IMR-90 (cell line): ENCODE results near the gene RRM1. TPM values are rescaled to one million over a fixed set of nuclear protein-coding genes. Genes with fewer than 3 reads are reported as not detected.

ENCODE experiments used
- ATAC-seq: fragments of 200-7000 bp; cut with Tn5 transposase; 2 replicates; pipeline ENCODE4 v1.9.1; 2020; ENCODE audit warnings: low read depth, mild to moderate bottlenecking, moderate library complexity
- BruUV-seq: library from RNA; stranded (reverse); fragments of 400-500 nt; replicated peaks from 2 replicates; lab custom pipeline; 2021; lab: Mats Ljungman, UMichigan
- CTCF ChIA-PET: fragments of 300-600 bp; formaldehyde crosslinking; extraction: SDS; loops from one replicate; lab custom pipeline; 2021; ENCODE audit warnings: antibody characterized with exemption; lab: Yijun Ruan, JAX
- POLR2A ChIA-PET: fragments of 300-600 bp; sonication (Branson Sonifier 250); formaldehyde crosslinking; loops from one replicate; lab custom pipeline; 2022; ENCODE audit warnings: antibody characterized with exemption; ENCODE audit not compliant: unreplicated experiment; lab: Charles Lee
- DNase-seq: peaks from one replicate; pipeline ENCODE4 v3.0.0; 2013
- H2AFZ ChIP-seq: replicated peaks from 2 replicates; pipeline ENCODE3; 2013; ENCODE audit warnings: low read length, mild to moderate bottlenecking; ENCODE audit not compliant: poor library complexity
- H2AK5ac ChIP-seq: 2 replicates; pipeline ENCODE4 v1.6.1; 2013; ENCODE audit warnings: low read depth, low read length, inconsistent platforms
- H2AK9ac ChIP-seq: replicated peaks from 2 replicates; pipeline ENCODE3; 2013; ENCODE audit warnings: mild to moderate bottlenecking, low read depth, low read length, moderate library complexity; ENCODE audit not compliant: poor library complexity
- H2BK120ac ChIP-seq: 2 replicates; pipeline ENCODE4 v1.6.1; 2013; ENCODE audit warnings: low read depth, low read length, inconsistent platforms
- H2BK15ac ChIP-seq: 3 replicates; pipeline ENCODE4 v1.6.1; 2013; ENCODE audit warnings: low read depth, low read length, inconsistent platforms
- H2BK20ac ChIP-seq: 2 replicates; pipeline ENCODE4 v1.6.1; 2013; ENCODE audit warnings: low read depth, mild to moderate bottlenecking, inconsistent platforms, low read length, moderate library complexity
- H2BK5ac ChIP-seq: 2 replicates; pipeline ENCODE4 v1.6.1; 2013; ENCODE audit warnings: mild to moderate bottlenecking, low read depth, low read length, inconsistent platforms; ENCODE audit not compliant: poor library complexity, severe bottlenecking
- H3K14ac ChIP-seq: replicated peaks from 2 replicates; pipeline ENCODE4 v1.6.1; 2013; ENCODE audit warnings: low read depth, low read length, inconsistent platforms
- H3K18ac ChIP-seq: 2 replicates; pipeline ENCODE4 v1.6.1; 2013; ENCODE audit warnings: low read depth, low read length, control low read depth
- H3K23ac ChIP-seq: 2 replicates; pipeline ENCODE4 v1.6.1; 2013; ENCODE audit warnings: low read depth, low read length, inconsistent platforms
- H3K27ac ChIP-seq: 2 replicates; pipeline ENCODE4 v1.5.1; 2013; ENCODE audit warnings: mild to moderate bottlenecking, control low read depth, low read length; ENCODE audit not compliant: insufficient read depth
- H3K27me3 ChIP-seq: 2 replicates; pipeline ENCODE4 v1.6.1; 2013; ENCODE audit warnings: low read length; ENCODE audit not compliant: control insufficient read depth, insufficient read depth
- H3K36me3 ChIP-seq: 2 replicates; pipeline ENCODE4 v1.6.1; 2013; ENCODE audit warnings: low read length, mixed read lengths; ENCODE audit not compliant: control insufficient read depth, insufficient read depth
- H3K4ac ChIP-seq: 2 replicates; pipeline ENCODE4 v1.6.1; 2013; ENCODE audit warnings: low read depth, low read length, inconsistent platforms
- H3K4me1 ChIP-seq: 2 replicates; pipeline ENCODE4 v1.6.1; 2013; ENCODE audit warnings: low read length, mixed read lengths; ENCODE audit not compliant: control insufficient read depth, insufficient read depth
- H3K4me2 ChIP-seq: 2 replicates; pipeline ENCODE4 v1.6.1; 2013; ENCODE audit warnings: low read depth, mild to moderate bottlenecking, control low read depth, low read length, moderate library complexity
- H3K4me3 ChIP-seq: 2 replicates; pipeline ENCODE4 v1.5.1; 2013; ENCODE audit warnings: low read depth, mild to moderate bottlenecking, control low read depth, low read length, moderate library complexity; ENCODE audit not compliant: insufficient read depth
- H3K56ac ChIP-seq: 2 replicates; pipeline ENCODE4 v1.6.1; 2013; ENCODE audit warnings: low read length, inconsistent platforms; ENCODE audit not compliant: insufficient read depth; ENCODE audit errors: extremely low read depth
- H3K79me1 ChIP-seq, 2 experiments: 2 replicates each; pipeline ENCODE4 v1.6.1; 2013; ENCODE audit warnings: low read length in 2 of 2, inconsistent platforms in 1 of 2, low read depth in 1 of 2
- H3K9ac ChIP-seq: 2 replicates; pipeline ENCODE4 v1.6.1; 2013; ENCODE audit warnings: low read depth, low read length, control low read depth
- H3K9me1 ChIP-seq: 2 replicates; pipeline ENCODE4 v1.6.1; 2013; ENCODE audit warnings: low read length, inconsistent platforms; ENCODE audit not compliant: insufficient read depth
- H3K9me3 ChIP-seq: 2 replicates; pipeline ENCODE4 v1.6.1; 2013; ENCODE audit warnings: low read length; ENCODE audit not compliant: control insufficient read depth, insufficient read depth
- H4K20me1 ChIP-seq: 2 replicates; pipeline ENCODE4 v1.6.1; 2013; ENCODE audit warnings: low read length, inconsistent platforms; ENCODE audit not compliant: insufficient read depth
- H4K5ac ChIP-seq: 2 replicates; pipeline ENCODE4 v1.6.1; 2013; ENCODE audit warnings: mild to moderate bottlenecking, low read depth, low read length, control low read depth
- H4K8ac ChIP-seq, 2 experiments: 2 replicates each; pipeline ENCODE4 v1.6.1; 2013; ENCODE audit warnings: low read depth in 2 of 2, low read length in 2 of 2, control low read depth in 1 of 2, inconsistent platforms in 1 of 2
- H4K91ac ChIP-seq: 2 replicates; pipeline ENCODE4 v1.6.1; 2013; ENCODE audit warnings: low read depth, low read length, inconsistent platforms; ENCODE audit not compliant: insufficient read depth
- CEBPB ChIP-seq: IDR thresholded peaks from 2 replicates; pipeline ENCODE4 v1.6.1; 2012; ENCODE audit warnings: low read depth, low read length, improper control_type of control experiment
- POLR2A ChIP-seq: IDR thresholded peaks from 2 replicates; pipeline ENCODE4 v1.6.1; 2012; ENCODE audit warnings: mild to moderate bottlenecking, low read depth, low read length
- WGBS, 2 experiments: methylation state at CpG; one replicate each; pipeline versions ENCODE4 v1.1.5 to v1.1.7; 2013; ENCODE audit warnings: missing lambda C conversion rate in 2 of 2; ENCODE audit not compliant: insufficient read length in 1 of 2; ENCODE audit errors: extremely low coverage in 2 of 2; 5-methylcytosine and 5-hydroxymethylcytosine counted together
- dilution Hi-C: fragments of 300-500 bp; cut with HindIII; formaldehyde crosslinking; loops from one replicate; pipeline ENCODE4 v1.14.3; 2018; ENCODE audit warnings: low sequenced_read_pairs; ENCODE audit not compliant: unreplicated experiment
- in situ Hi-C: fragments of 300-500 bp; cut with MboI; formaldehyde crosslinking; loops from 3 replicates; pipeline ENCODE4 v1.14.3; 2019; ENCODE audit warnings: low sequenced_read_pairs, inconsistent platforms, mixed read lengths
- intact Hi-C: fragments of 100-400 bp; cut with micrococcal nuclease; formaldehyde crosslinking; loops from 2 replicates; pipeline ENCODE4 v1.10.0; 2022
- polyA plus RNA-seq, 3 experiments: library from polyadenylated mRNA; depleted of rRNA; stranded (reverse); fragments of >200 nt; gene quantifications; 2 replicates each; pipeline ENCODE4 v1.2.3, GENCODE V29; 2012; ENCODE audit warnings: low replicate concordance in 1 of 3
- total RNA-seq: library from RNA; depleted of rRNA; stranded (reverse); fragments of >200 nt; gene quantifications from 2 replicates; pipeline ENCODE4 v1.2.3, GENCODE V29; 2012

RRM1 gene
- total and polyA plus RNA-seq, 2 of the 4 experiments (the other 2 are of a cell fraction): 55.1 to 183 TPM

- H4K20me1 ChIP-seq: 0 out of 2 replicates have a peak, but pooled peaks cover under 1% of the 10 kb centered on the region
- intact Hi-C loops (no loop called here), dilution Hi-C loops (no loop called here), in situ Hi-C loops (no loop called here)
- peak; percentile 11 for DNase-seq
- H2AFZ ChIP-seq: no peak overlapping the region
- no peak overlapping the region for H3K23ac ChIP-seq
- H2BK20ac ChIP-seq: no peak overlapping the region
- H2BK15ac ChIP-seq: no peak overlapping the region
- WGBS, 2 experiments: no CpG with 5 or more reads among the region's 4 CpGs
- no peak overlapping the region for H3K27ac ChIP-seq
- POLR2A ChIA-PET: interaction anchor here (0.5 kb wide), 1 partner anchor 198 kb away, joined by 3 read pairs; no protein-coding TSS in a partner anchor
- no peak overlapping the region for H2BK120ac ChIP-seq
- H3K36me3 ChIP-seq: no peaks in the 10 kb centered on the region
- no peak overlapping the region for H3K4me3 ChIP-seq
- H3K4ac ChIP-seq: no peak overlapping the region
- no peaks in the 10 kb centered on the region for H3K9me3 ChIP-seq
- no peak for ATAC-seq
- H3K4me2 ChIP-seq: no peak overlapping the region
- no peak overlapping the region for H3K14ac ChIP-seq
- H4K8ac ChIP-seq: no peak overlapping the region
- no peak overlapping the region for H2BK5ac ChIP-seq
- no peak overlapping the region for H2AK5ac ChIP-seq
- no peak overlapping the region for H4K5ac ChIP-seq
- H3K4me1 ChIP-seq: peaks cover under 1% of the 10 kb centered on the region
- no TSS peak for BruUV-seq
- H2AK9ac ChIP-seq: no peak overlapping the region
- no peak overlapping the region for H3K9ac ChIP-seq
- TF ChIP-seq POLR2A (no peak), CEBPB (peak; percentile 62)
- H3K18ac ChIP-seq: no peak overlapping the region
- no peak overlapping the region for H4K91ac ChIP-seq
- 0 out of 2 replicates have a peak, but pooled peaks cover 7% of the 10 kb centered on the region for H3K9me1 ChIP-seq
- H3K27me3 ChIP-seq: no peaks in the 10 kb centered on the region
- CTCF ChIA-PET: interaction anchor here (1.0 kb wide), 1 partner anchor 194 kb away, joined by 3 read pairs; the partner anchor contains the start of gene STIM1
- no peaks in the 10 kb centered on the region; a peak in 2 of 4 replicates for H3K79me1 ChIP-seq
- H3K56ac ChIP-seq: no peak overlapping the region
Measured at GRCh38 chr11:4049006-4049405, 45.6 kb upstream of the RRM1 start.
